ENCODE data around the gene RNPEP.

GRCh38 chr1:202047977-202048376 is 65.5 kb downstream of the RNPEP start:
- no peak for TF ChIP-seq CTCF (IDR thresholded peaks at IDR 0.05)
- TF ChIP-seq POLR2A (IDR thresholded peaks at IDR 0.05): no peak
